ENCODE measurements around the gene KDM4E. TPM values are rescaled to one million over a fixed set of nuclear protein-coding genes. Genes with fewer than 3 reads are reported as not detected.

KDM4E gene
- polyA plus RNA-seq (2012; ENCODE audit: insufficient read length, low read depth) = not detected

- no peak for TF ChIP-seq REST (IDR thresholded peaks at IDR 0.05; ENCODE audit: insufficient read depth in 1 of 2, low read depth in 2 of 2, low read length in 2 of 2)
- no peak for TF ChIP-seq FOXP2 (optimal IDR thresholded peaks at IDR 0.05; ENCODE audit: borderline replicate concordance, extremely low read depth, extremely low read length, insufficient read depth)
- TF ChIP-seq POLR2AphosphoS5 (IDR thresholded peaks at IDR 0.05; ENCODE audit: low read depth, low read length) = no peak
- TF ChIP-seq SIN3A (IDR thresholded peaks at IDR 0.05; ENCODE audit: borderline replicate concordance, insufficient read depth, low read length) = no peak
- TF ChIP-seq TAF1 (IDR thresholded peaks at IDR 0.05; ENCODE audit: borderline replicate concordance, insufficient read depth, low read length) = no peak
These were observed at the start of gene KDM4E for GRCh38 chr11:95024958-95025357. Gene KDM4E, plus strand, starts transcription at chr11:95025258. Its CDS starts 300 bp downstream, at chr11:95025558.

- TF ChIP-seq FOXP2 (optimal IDR thresholded peaks at IDR 0.05; ENCODE audit: borderline replicate concordance, extremely low read depth, extremely low read length, insufficient read depth) (no peak), TAF1 (IDR thresholded peaks at IDR 0.05; ENCODE audit: borderline replicate concordance, insufficient read depth, low read length) (no peak), POLR2AphosphoS5 (IDR thresholded peaks at IDR 0.05; ENCODE audit: low read depth, low read length) (no peak), REST (IDR thresholded peaks at IDR 0.05; ENCODE audit: insufficient read depth in 1 of 2, low read depth in 2 of 2, low read length in 2 of 2) (no peak)
These were observed 49.5 kb upstream of the KDM4E start for GRCh38 chr11:94975599-94975998.

- TF ChIP-seq TAF1 (IDR thresholded peaks at IDR 0.05; ENCODE audit: borderline replicate concordance, insufficient read depth, low read length) (no peak), SIN3A (IDR thresholded peaks at IDR 0.05; ENCODE audit: borderline replicate concordance, insufficient read depth, low read length) (no peak), REST (IDR thresholded peaks at IDR 0.05; ENCODE audit: insufficient read depth in 1 of 2, low read depth in 2 of 2, low read length in 2 of 2) (no peak), POLR2AphosphoS5 (IDR thresholded peaks at IDR 0.05; ENCODE audit: low read depth, low read length) (no peak), FOXP2 (optimal IDR thresholded peaks at IDR 0.05; ENCODE audit: borderline replicate concordance, extremely low read depth, extremely low read length, insufficient read depth) (no peak)
These were observed 37.7 kb upstream of the KDM4E start for GRCh38 chr11:94987378-94987777.

DNA sequence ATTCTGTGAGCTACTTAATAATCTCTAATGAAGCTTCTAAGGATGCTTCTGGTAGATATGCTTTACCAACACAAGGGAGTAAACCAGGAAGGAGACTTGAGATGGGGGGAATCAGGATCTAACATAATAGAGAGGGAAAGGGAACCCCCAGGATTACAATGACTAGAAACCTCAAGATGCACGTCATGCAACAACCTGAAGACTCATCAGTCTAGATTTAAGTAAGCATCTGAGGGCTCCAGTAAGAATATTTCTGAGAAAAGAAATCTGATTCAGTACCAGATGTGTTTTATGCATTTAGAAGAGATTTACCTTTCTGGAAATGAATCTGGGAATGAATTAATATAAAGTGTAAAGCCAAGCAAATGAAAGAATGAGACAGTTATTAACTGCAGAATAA, 36.3 kb upstream of the KDM4E start:
- TF ChIP-seq TAF1 (IDR thresholded peaks at IDR 0.05; ENCODE audit: borderline replicate concordance, insufficient read depth, low read length) (no peak), POLR2AphosphoS5 (IDR thresholded peaks at IDR 0.05; ENCODE audit: low read depth, low read length) (no peak), REST (IDR thresholded peaks at IDR 0.05; ENCODE audit: insufficient read depth in 1 of 2, low read depth in 2 of 2, low read length in 2 of 2) (no peak), SIN3A (IDR thresholded peaks at IDR 0.05; ENCODE audit: borderline replicate concordance, insufficient read depth, low read length) (no peak)

- TF ChIP-seq REST (IDR thresholded peaks at IDR 0.05; ENCODE audit: insufficient read depth in 1 of 2, low read depth in 2 of 2, low read length in 2 of 2) (no peak), TAF1 (IDR thresholded peaks at IDR 0.05; ENCODE audit: borderline replicate concordance, insufficient read depth, low read length) (no peak), SIN3A (IDR thresholded peaks at IDR 0.05; ENCODE audit: borderline replicate concordance, insufficient read depth, low read length) (no peak), FOXP2 (optimal IDR thresholded peaks at IDR 0.05; ENCODE audit: borderline replicate concordance, extremely low read depth, extremely low read length, insufficient read depth) (no peak), POLR2AphosphoS5 (IDR thresholded peaks at IDR 0.05; ENCODE audit: low read depth, low read length) (no peak)
These were observed 31.6 kb upstream of the KDM4E start for GRCh38 chr11:94993400-94993943.
